Astrocyte (in vitro differentiated cells and primary cell): Measurements from ENCODE around the gene VPREB3. TPM values are rescaled to one million over a fixed set of nuclear protein-coding genes. Genes with fewer than 3 reads are reported as not detected.
A peak's percentile ranks its signal among the peaks of the same experiment; 100 is the strongest.

Experiments used
- DNase-seq: peaks from one replicate; pipeline ENCODE4 v3.0.0-alpha.2; 2010; ENCODE audit warnings: low read depth
- FAIRE-seq: peaks from 2 replicates; lab custom pipeline; 2011; peaks lifted over from hg19 to GRCh38; lab: Jason Lieb, UNC
- H2AFZ ChIP-seq: 2 replicates; pipeline ENCODE4 v1.6.0; 2012; ENCODE audit warnings: low read depth, low read length, inconsistent platforms
- H3K27ac ChIP-seq: 2 replicates; pipeline ENCODE4 v1.5.1; 2011; ENCODE audit warnings: low read depth, low read length, inconsistent platforms
- H3K27me3 ChIP-seq: 2 replicates; pipeline ENCODE4 v1.6.0; 2011; ENCODE audit warnings: low read length, inconsistent platforms; ENCODE audit not compliant: insufficient read depth
- H3K36me3 ChIP-seq: 2 replicates; pipeline ENCODE4 v1.5.1; 2011; ENCODE audit warnings: low read length, inconsistent platforms; ENCODE audit not compliant: insufficient read depth
- H3K4me1 ChIP-seq: 2 replicates; pipeline ENCODE4 v1.5.1; 2011; ENCODE audit warnings: low read length, inconsistent platforms; ENCODE audit not compliant: insufficient read depth
- H3K4me2 ChIP-seq: 2 replicates; pipeline ENCODE4 v1.6.0; 2012; ENCODE audit warnings: low read length, inconsistent platforms
- H3K4me3 ChIP-seq: 2 replicates; pipeline ENCODE4 v1.5.1; 2011; ENCODE audit warnings: low read depth, mild to moderate bottlenecking, low read length, inconsistent platforms; ENCODE audit not compliant: insufficient read depth
- H3K79me2 ChIP-seq: 2 replicates; pipeline ENCODE4 v1.6.0; 2012; ENCODE audit warnings: mild to moderate bottlenecking, low read length, inconsistent platforms; ENCODE audit not compliant: insufficient read depth
- H3K9ac ChIP-seq: 2 replicates; pipeline ENCODE4 v1.6.0; 2012; ENCODE audit warnings: mild to moderate bottlenecking, low read length, inconsistent platforms
- H3K9me3 ChIP-seq: 2 replicates; pipeline ENCODE4 v1.5.1; 2012; ENCODE audit warnings: low read depth, mild to moderate bottlenecking, low read length, inconsistent platforms; ENCODE audit not compliant: insufficient read depth
- H4K20me1 ChIP-seq: 2 replicates; pipeline ENCODE4 v1.6.0; 2012; ENCODE audit warnings: low read length, inconsistent platforms; ENCODE audit not compliant: insufficient read depth
- H3K27ac Mint-ChIP-seq: one replicate; pipeline ENCODE4 v1.8.0; 2021; ENCODE audit warnings: mild to moderate bottlenecking, mixed read lengths; ENCODE audit not compliant: unreplicated experiment
- H3K27me3 Mint-ChIP-seq: one replicate; pipeline ENCODE4 v1.8.0; 2021; ENCODE audit warnings: low read depth, mixed read lengths; ENCODE audit not compliant: unreplicated experiment
- H3K36me3 Mint-ChIP-seq: one replicate; pipeline ENCODE4 v1.8.0; 2021; ENCODE audit warnings: low read depth, mixed read lengths; ENCODE audit not compliant: unreplicated experiment
- H3K4me1 Mint-ChIP-seq: one replicate; pipeline ENCODE4 v1.8.0; 2021; ENCODE audit warnings: low read depth, mixed read lengths; ENCODE audit not compliant: unreplicated experiment
- H3K4me3 Mint-ChIP-seq: one replicate; pipeline ENCODE4 v1.8.0; 2021; ENCODE audit warnings: mild to moderate bottlenecking, moderate library complexity, mixed read lengths; ENCODE audit not compliant: unreplicated experiment
- H3K9me3 Mint-ChIP-seq: one replicate; pipeline ENCODE4 v1.8.0; 2021; ENCODE audit warnings: mild to moderate bottlenecking, mixed read lengths; ENCODE audit not compliant: unreplicated experiment
- EZH2 ChIP-seq: IDR thresholded peaks from 2 replicates; pipeline ENCODE4 v1.6.1; 2012; ENCODE audit warnings: mild to moderate bottlenecking, low read length, inconsistent platforms; ENCODE audit not compliant: insufficient read depth
- total RNA-seq: library from RNA; stranded (reverse); gene quantifications from 2 replicates; pipeline ENCODE4 v1.2.1, GENCODE V29; 2021
- TF ChIP-seq, protein P1 (sequence below): IDR thresholded peaks from 2 replicates; pipeline ENCODE4 v1.5.1; 2011; ENCODE audit warnings: low read depth, mild to moderate bottlenecking, inconsistent platforms, low read length, moderate library complexity; ENCODE audit not compliant: insufficient read depth

VPREB3 gene
- total RNA-seq, 1 donor from 2014 or later, result 0.50 TPM

DNA sequence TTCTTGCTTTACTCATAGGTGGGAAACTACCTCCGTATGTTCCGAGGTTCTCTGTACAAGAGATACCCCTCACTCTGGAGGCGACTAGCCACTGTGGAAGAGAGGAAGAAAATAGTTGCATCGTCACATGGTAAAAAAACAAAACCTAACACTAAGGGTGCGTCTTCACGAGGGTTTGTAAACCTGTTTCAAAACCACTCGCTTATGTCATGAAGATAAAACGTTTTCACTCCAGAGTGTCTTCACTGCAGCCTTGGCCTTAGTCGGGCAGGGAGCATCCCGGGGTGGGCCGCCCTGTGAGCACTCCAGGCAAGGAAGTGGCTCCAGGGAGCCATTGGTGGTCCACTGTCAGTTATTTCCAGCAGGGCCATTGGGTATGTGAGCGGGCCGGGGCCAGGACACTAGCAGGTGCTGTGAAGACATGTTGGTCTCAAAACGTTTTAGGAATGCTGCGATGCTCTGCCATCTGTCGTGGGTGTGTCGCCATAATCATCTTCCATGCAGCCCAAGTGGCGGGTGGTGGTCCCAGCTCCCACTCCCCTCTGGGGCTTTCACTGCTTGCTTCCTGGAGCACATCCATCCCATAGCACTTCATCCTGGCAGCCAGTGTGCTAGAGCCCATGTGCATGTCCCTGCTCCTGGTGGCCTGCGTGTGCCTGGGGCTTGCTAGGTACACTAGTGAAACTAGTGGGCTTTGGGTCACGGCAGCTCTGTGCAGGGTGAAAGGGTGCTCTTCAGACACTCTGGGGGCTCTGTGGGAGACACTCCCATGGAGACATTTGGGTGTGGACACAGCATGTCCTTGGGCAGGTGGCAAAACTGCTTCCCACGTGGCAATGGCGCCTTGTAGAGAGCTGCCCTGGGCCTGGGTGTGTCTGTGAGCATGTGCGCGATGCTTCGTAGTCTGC, 37.8 kb upstream of the VPREB3 start:
- Histone ChIP-seq H3K27ac (no peak overlapping the region), H3K4me3 (no peak overlapping the region), H3K27me3 (no peaks in the 10 kb centered on the region), H3K9ac (no peak overlapping the region), H3K4me1 (peaks cover 3% of the 10 kb centered on the region), H3K4me2 (no peak overlapping the region), H3K79me2 (peaks cover 63% of the 10 kb centered on the region), H2AFZ (no peak overlapping the region), H3K36me3 (peaks cover 23% of the 10 kb centered on the region), H4K20me1 (peaks cover 73% of the 10 kb centered on the region), H3K9me3 (no peaks in the 10 kb centered on the region)
- H3K27ac Mint-ChIP-seq, result no peak overlapping the region
- H3K4me3 Mint-ChIP-seq, result no peak overlapping the region
- H3K9me3 Mint-ChIP-seq, result no peaks in the 10 kb centered on the region
- peaks cover 9% of the 10 kb centered on the region for H3K4me1 Mint-ChIP-seq
- FAIRE-seq, result no peak
- no peak for TF ChIP-seq EZH2
- TF ChIP-seq, protein P1, sequence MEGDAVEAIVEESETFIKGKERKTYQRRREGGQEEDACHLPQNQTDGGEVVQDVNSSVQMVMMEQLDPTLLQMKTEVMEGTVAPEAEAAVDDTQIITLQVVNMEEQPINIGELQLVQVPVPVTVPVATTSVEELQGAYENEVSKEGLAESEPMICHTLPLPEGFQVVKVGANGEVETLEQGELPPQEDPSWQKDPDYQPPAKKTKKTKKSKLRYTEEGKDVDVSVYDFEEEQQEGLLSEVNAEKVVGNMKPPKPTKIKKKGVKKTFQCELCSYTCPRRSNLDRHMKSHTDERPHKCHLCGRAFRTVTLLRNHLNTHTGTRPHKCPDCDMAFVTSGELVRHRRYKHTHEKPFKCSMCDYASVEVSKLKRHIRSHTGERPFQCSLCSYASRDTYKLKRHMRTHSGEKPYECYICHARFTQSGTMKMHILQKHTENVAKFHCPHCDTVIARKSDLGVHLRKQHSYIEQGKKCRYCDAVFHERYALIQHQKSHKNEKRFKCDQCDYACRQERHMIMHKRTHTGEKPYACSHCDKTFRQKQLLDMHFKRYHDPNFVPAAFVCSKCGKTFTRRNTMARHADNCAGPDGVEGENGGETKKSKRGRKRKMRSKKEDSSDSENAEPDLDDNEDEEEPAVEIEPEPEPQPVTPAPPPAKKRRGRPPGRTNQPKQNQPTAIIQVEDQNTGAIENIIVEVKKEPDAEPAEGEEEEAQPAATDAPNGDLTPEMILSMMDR, result no peak
- DNase-seq, result no peak
- no peaks in the 10 kb centered on the region for H3K27me3 Mint-ChIP-seq
- H3K36me3 Mint-ChIP-seq, result peaks cover 4% of the 10 kb centered on the region

DNA sequence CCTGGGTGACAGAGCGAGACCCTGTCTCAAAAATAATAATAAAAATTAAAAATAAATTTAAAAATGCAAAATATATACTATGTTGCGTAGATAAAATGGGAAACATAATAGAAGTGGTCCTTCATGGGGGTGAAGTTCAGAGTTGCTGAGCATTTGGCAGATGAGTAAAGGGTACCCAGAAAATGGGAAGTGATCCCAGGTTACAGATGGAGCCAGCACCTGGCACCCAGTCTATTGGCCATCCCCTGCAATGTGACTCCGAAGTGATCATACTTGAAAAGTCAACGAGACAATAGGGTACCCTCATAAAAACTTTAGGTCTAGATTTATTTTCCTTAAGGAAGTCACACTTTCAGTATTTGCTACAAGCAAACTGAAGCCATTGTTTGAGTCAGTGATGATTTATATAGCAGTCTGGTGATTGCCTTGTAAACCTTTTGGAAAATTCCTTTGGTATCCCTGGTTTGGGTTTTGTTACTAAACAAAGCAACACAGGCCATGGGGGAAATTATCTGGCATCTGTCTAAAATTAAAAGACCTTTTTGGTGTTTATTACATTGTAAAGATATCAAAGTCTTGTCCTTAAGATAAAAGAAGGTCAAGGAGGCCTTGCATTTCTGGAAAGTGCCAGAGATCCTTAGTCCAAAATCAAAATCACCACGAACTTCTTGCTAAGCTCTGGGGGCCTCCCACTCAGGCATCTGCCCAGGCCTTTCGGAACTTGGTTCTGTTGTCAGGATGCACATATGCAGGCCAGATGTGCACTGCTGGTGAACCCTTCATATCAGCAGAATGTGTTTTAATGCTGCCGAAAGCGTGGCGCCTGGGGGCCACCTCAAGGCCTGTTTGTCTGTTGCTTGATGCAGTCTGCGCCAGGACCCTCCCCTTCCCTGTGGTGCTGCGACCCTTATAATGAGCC, 36.9 kb upstream of the VPREB3 start:
- Histone ChIP-seq H2AFZ (no peak overlapping the region), H3K4me3 (no peak overlapping the region), H3K4me1 (peaks cover 9% of the 10 kb centered on the region), H3K4me2 (no peak overlapping the region), H3K27me3 (no peaks in the 10 kb centered on the region), H3K79me2 (peaks cover 63% of the 10 kb centered on the region), H3K9me3 (no peaks in the 10 kb centered on the region), H3K9ac (no peak overlapping the region), H3K36me3 (peaks cover 18% of the 10 kb centered on the region), H4K20me1 (peaks cover 66% of the 10 kb centered on the region), H3K27ac (no peak overlapping the region)
- no peak overlapping the region for H3K27ac Mint-ChIP-seq
- no peaks in the 10 kb centered on the region for H3K36me3 Mint-ChIP-seq
- no peaks in the 10 kb centered on the region for H3K9me3 Mint-ChIP-seq
- H3K4me3 Mint-ChIP-seq, result no peak overlapping the region
- FAIRE-seq, result no peak
- no peak for TF ChIP-seq EZH2
- TF ChIP-seq, protein P1, result no peak
- H3K27me3 Mint-ChIP-seq, result no peaks in the 10 kb centered on the region
- peak; percentile 33 for DNase-seq
- peaks cover 15% of the 10 kb centered on the region for H3K4me1 Mint-ChIP-seq
